Panc1 (cell line): Measurements from ENCODE around the gene SMC6. TPM values are rescaled to one million over a fixed set of nuclear protein-coding genes. Genes with fewer than 3 reads are reported as not detected.

ENCODE experiments used
- ATAC-seq: fragments of 200-7000 bp; cut with Tn5 transposase; 2 replicates; pipeline ENCODE4 v1.9.1; 2020; ENCODE audit warnings: mild to moderate bottlenecking, moderate library complexity
- BruUV-seq: library from RNA; stranded (reverse); fragments of 400-500 nt; replicated peaks from 2 replicates; lab custom pipeline; 2021; lab: Mats Ljungman, UMichigan
- CTCF ChIA-PET: fragments of 300-600 bp; sonication (Branson Sonifier 250); formaldehyde crosslinking; loops from one replicate; lab custom pipeline; 2022; ENCODE audit warnings: antibody characterized with exemption; lab: Charles Lee
- POLR2A ChIA-PET: fragments of 300-600 bp; sonication (Branson Sonifier 250); formaldehyde crosslinking; loops from one replicate; lab custom pipeline; 2022; ENCODE audit warnings: antibody characterized with exemption; lab: Charles Lee
- DNase-seq: peaks from one replicate; pipeline ENCODE4 v3.0.0-alpha.2; 2010; ENCODE audit warnings: low read depth, low spot score
- H3K27ac ChIP-seq: 2 replicates; pipeline ENCODE4 v1.5.1; 2011; ENCODE audit warnings: mild to moderate bottlenecking, low read length, inconsistent platforms
- H3K27me3 ChIP-seq: fragments of 200-500 bp; sonication (Bioruptor generic); 2 replicates; pipeline ENCODE4 v1.6.0; 2014; ENCODE audit warnings: low read length, inconsistent platforms; ENCODE audit not compliant: control insufficient read depth, insufficient read depth
- H3K36me3 ChIP-seq: fragments of 200-500 bp; sonication (Bioruptor generic); 2 replicates; pipeline ENCODE4 v1.5.1; 2014; ENCODE audit warnings: inconsistent platforms, mild to moderate bottlenecking, low read length, moderate library complexity; ENCODE audit not compliant: control insufficient read depth, insufficient read depth
- H3K4me1 ChIP-seq: 2 replicates; pipeline ENCODE4 v1.5.1; 2011; ENCODE audit warnings: inconsistent platforms, mild to moderate bottlenecking, low read length, moderate library complexity; ENCODE audit not compliant: control insufficient read depth, insufficient read depth
- H3K4me3 ChIP-seq, 2 experiments: 2 replicates each; pipeline ENCODE4 v1.5.1; 2011 to 2012; ENCODE audit warnings: low read depth in 2 of 2, low read length in 2 of 2, mild to moderate bottlenecking in 2 of 2, inconsistent platforms in 1 of 2, moderate library complexity in 1 of 2
- H3K9me3 ChIP-seq: fragments of 200-500 bp; sonication (Bioruptor generic); 2 replicates; pipeline ENCODE4 v1.5.1; 2014; ENCODE audit warnings: low read depth, mild to moderate bottlenecking, inconsistent platforms, low read length, moderate library complexity; ENCODE audit not compliant: control insufficient read depth, insufficient read depth
- POLR2AphosphoS5 ChIP-seq: IDR thresholded peaks from 2 replicates; pipeline ENCODE4 v1.6.1; 2012; ENCODE audit warnings: mild to moderate bottlenecking, low read depth, low read length, moderate library complexity
- SIN3A ChIP-seq: IDR thresholded peaks from 2 replicates; pipeline ENCODE4 v1.6.1; 2012; ENCODE audit warnings: low read depth, mild to moderate bottlenecking, low read length, moderate library complexity, borderline replicate concordance; ENCODE audit not compliant: insufficient read depth
- TCF7L2 ChIP-seq: IDR thresholded peaks from 2 replicates; pipeline ENCODE4 v1.6.1; 2011; ENCODE audit warnings: mild to moderate bottlenecking, low read depth, low read length, inconsistent platforms
- in situ Hi-C: cut with HindIII; loops from 2 replicates; pipeline ENCODE4 v1.10.0; 2016; ENCODE audit warnings: low sequenced_read_pairs, low pct_unique_long_range_greater_than_20kb
- intact Hi-C: fragments of 100-400 bp; cut with micrococcal nuclease; formaldehyde crosslinking; loops from one replicate; pipeline ENCODE4 v1.10.0; 2022; ENCODE audit not compliant: unreplicated experiment
- total RNA-seq: library from RNA; stranded (reverse); gene quantifications from one replicate; pipeline ENCODE4 v1.2.1, GENCODE V29; 2021; ENCODE audit not compliant: unreplicated experiment
- TF ChIP-seq, protein P1 (sequence below): fragments of 450-650 bp; IDR thresholded peaks from 2 replicates; pipeline ENCODE4 v1.5.1; 2017; ENCODE audit warnings: mild to moderate bottlenecking
- TF ChIP-seq, protein P2 (sequence below), 2 experiments: IDR thresholded peaks; 2 replicates each; pipeline ENCODE4 v1.6.1; 2011 to 2012; ENCODE audit warnings: low read depth in 2 of 2, control low read depth in 1 of 2, low read length in 1 of 2, mild to moderate bottlenecking in 1 of 2, moderate library complexity in 1 of 2; ENCODE audit not compliant: insufficient read depth in 1 of 2

SMC6 gene
- total RNA-seq, 1 experiment from 2014 or later, result 43.8 TPM

DNA sequence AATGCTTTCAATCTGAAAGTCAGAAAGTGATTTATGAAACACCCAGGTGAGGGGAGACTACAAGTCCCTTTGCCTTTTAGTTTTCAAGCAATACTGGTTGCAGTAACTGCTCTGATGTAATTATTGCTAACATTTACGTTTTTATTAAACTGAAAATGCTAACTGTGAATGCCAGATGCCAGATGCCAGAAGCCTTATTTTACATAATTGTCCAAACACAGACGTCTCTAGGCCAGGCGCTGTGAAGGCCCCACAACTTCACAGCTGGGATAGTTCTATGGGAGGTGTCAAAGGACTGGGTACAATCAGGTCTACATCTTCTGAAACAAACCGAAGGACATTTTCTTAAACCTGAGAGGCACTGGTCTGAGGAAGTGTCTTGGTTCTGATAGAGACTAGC is 35.2 kb upstream of the SMC6 start:
- CTCF ChIA-PET, result no interaction called here
- Histone ChIP-seq H3K4me3 (no peak overlapping the region), H3K4me1 (no peaks in the 10 kb centered on the region), H3K9me3 (no peaks in the 10 kb centered on the region), H3K27ac (no peak overlapping the region), H3K27me3 (no peaks in the 10 kb centered on the region), H3K36me3 (no peaks in the 10 kb centered on the region)
- in situ Hi-C loops, result no loop called here
- POLR2A ChIA-PET, result no interaction called here
- TF ChIP-seq TCF7L2, result no peak
- no peak for TF ChIP-seq POLR2AphosphoS5
- TF ChIP-seq, protein P1, sequence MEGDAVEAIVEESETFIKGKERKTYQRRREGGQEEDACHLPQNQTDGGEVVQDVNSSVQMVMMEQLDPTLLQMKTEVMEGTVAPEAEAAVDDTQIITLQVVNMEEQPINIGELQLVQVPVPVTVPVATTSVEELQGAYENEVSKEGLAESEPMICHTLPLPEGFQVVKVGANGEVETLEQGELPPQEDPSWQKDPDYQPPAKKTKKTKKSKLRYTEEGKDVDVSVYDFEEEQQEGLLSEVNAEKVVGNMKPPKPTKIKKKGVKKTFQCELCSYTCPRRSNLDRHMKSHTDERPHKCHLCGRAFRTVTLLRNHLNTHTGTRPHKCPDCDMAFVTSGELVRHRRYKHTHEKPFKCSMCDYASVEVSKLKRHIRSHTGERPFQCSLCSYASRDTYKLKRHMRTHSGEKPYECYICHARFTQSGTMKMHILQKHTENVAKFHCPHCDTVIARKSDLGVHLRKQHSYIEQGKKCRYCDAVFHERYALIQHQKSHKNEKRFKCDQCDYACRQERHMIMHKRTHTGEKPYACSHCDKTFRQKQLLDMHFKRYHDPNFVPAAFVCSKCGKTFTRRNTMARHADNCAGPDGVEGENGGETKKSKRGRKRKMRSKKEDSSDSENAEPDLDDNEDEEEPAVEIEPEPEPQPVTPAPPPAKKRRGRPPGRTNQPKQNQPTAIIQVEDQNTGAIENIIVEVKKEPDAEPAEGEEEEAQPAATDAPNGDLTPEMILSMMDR, result no peak
- TF ChIP-seq SIN3A, result no peak
- TF ChIP-seq, protein P2, sequence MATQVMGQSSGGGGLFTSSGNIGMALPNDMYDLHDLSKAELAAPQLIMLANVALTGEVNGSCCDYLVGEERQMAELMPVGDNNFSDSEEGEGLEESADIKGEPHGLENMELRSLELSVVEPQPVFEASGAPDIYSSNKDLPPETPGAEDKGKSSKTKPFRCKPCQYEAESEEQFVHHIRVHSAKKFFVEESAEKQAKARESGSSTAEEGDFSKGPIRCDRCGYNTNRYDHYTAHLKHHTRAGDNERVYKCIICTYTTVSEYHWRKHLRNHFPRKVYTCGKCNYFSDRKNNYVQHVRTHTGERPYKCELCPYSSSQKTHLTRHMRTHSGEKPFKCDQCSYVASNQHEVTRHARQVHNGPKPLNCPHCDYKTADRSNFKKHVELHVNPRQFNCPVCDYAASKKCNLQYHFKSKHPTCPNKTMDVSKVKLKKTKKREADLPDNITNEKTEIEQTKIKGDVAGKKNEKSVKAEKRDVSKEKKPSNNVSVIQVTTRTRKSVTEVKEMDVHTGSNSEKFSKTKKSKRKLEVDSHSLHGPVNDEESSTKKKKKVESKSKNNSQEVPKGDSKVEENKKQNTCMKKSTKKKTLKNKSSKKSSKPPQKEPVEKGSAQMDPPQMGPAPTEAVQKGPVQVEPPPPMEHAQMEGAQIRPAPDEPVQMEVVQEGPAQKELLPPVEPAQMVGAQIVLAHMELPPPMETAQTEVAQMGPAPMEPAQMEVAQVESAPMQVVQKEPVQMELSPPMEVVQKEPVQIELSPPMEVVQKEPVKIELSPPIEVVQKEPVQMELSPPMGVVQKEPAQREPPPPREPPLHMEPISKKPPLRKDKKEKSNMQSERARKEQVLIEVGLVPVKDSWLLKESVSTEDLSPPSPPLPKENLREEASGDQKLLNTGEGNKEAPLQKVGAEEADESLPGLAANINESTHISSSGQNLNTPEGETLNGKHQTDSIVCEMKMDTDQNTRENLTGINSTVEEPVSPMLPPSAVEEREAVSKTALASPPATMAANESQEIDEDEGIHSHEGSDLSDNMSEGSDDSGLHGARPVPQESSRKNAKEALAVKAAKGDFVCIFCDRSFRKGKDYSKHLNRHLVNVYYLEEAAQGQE (IDR thresholded peaks at IDR 0.05; ENCODE audit: insufficient read depth in 1 of 2, low read depth in 2 of 2, low read length in 1 of 2), result no peak
- no peak for DNase-seq
- no peak for ATAC-seq
- no TSS peak for BruUV-seq
- intact Hi-C loops, result no loop called here

DNA sequence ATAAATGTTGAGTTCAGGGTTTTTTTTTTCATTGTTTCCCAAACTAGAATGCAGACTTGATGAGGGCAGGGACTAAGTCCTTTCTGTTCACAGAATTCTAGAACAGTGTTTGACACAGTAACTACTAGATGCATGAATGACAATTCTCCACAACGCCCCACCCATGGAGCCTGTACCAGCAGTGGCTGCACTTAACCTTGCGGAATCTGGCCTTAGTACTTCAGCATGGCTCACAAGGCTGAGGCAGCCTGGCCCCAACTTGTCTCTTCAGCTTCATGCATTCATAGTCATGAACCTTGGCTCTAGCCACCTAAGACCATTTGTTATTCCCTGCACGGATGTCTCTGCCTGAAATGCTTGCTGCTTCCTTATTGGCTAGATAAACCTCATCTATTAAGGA is 33.1 kb upstream of the SMC6 start:
- BruUV-seq, result no TSS peak
- no peaks in the 10 kb centered on the region for H3K4me1 ChIP-seq
- POLR2A ChIA-PET, result no interaction called here
- in situ Hi-C loops (no loop called here), intact Hi-C loops (no loop called here)
- TF ChIP-seq POLR2AphosphoS5, result no peak
- no peak for TF ChIP-seq SIN3A
- TF ChIP-seq TCF7L2, result no peak
- TF ChIP-seq, protein P1, result no peak
- TF ChIP-seq, protein P2 (IDR thresholded peaks at IDR 0.05; ENCODE audit: insufficient read depth in 1 of 2, low read depth in 2 of 2, low read length in 1 of 2), result no peak
- DNase-seq, result no peak
- H3K27ac ChIP-seq, result no peak overlapping the region
- CTCF ChIA-PET, result no interaction called here
- peak; percentile 53 for ATAC-seq
- no peaks in the 10 kb centered on the region for H3K27me3 ChIP-seq
- H3K36me3 ChIP-seq, result no peaks in the 10 kb centered on the region
- no peaks in the 10 kb centered on the region for H3K9me3 ChIP-seq
- H3K4me3 ChIP-seq, result no peak overlapping the region
